ENCODE data around the gene TMEM204. TPM values are rescaled to one million over a fixed set of nuclear protein-coding genes. Genes with fewer than 3 reads are reported as not detected.
A peak's percentile ranks its signal among the peaks of the same experiment; 100 is the strongest.

Gene TMEM204
- total RNA-seq, 1 experiment from 2014 or later: 1.2 TPM

- peaks cover 25% of the 10 kb centered on the region for H3K36me3 ChIP-seq
- H3K4me3 ChIP-seq: peak overlapping the region; percentile 93
- DNase-seq: peak; percentile 93 to 95
- no peaks in the 10 kb centered on the region for H3K9me3 ChIP-seq (replicated peaks)
- peak overlapping the region; percentile 63 for H3K27ac ChIP-seq
- no peaks in the 10 kb centered on the region for H3K27me3 ChIP-seq
- H3K4me1 ChIP-seq: peaks cover 13% of the 10 kb centered on the region; the same call in 1 of the 2 replicates
Observed at GRCh38 chr16:1494711-1495110, 38.8 kb upstream of the TMEM204 start.

- H3K4me1 ChIP-seq: peaks cover 13% of the 10 kb centered on the region; the same call in 1 of the 2 replicates
- no peak for DNase-seq
- no peaks in the 10 kb centered on the region for H3K9me3 ChIP-seq (replicated peaks)
- no peaks in the 10 kb centered on the region for H3K27me3 ChIP-seq
- H3K4me3 ChIP-seq: peak overlapping the region; percentile 93
- peak overlapping the region; percentile 63 for H3K27ac ChIP-seq
- H3K36me3 ChIP-seq: peaks cover 25% of the 10 kb centered on the region
Observed at GRCh38 chr16:1495211-1495888, 38.1 kb upstream of the TMEM204 start.

GRCh38 chr16:1495889-1496262, 37.6 kb upstream of the TMEM204 start:
- H3K9me3 ChIP-seq (replicated peaks): no peaks in the 10 kb centered on the region
- no peak overlapping the region; the same call in 1 of the 2 replicates for H3K27ac ChIP-seq
- H3K4me3 ChIP-seq: no peak overlapping the region
- no peaks in the 10 kb centered on the region for H3K27me3 ChIP-seq
- peaks cover 25% of the 10 kb centered on the region for H3K36me3 ChIP-seq
- H3K4me1 ChIP-seq: peaks cover 13% of the 10 kb centered on the region; the same call in 1 of the 2 replicates
- no peak for DNase-seq

GRCh38 chr16:1496464-1496863, 37.0 kb upstream of the TMEM204 start:
- Histone ChIP-seq H3K9me3 (replicated peaks) (no peaks in the 10 kb centered on the region), H3K27me3 (no peaks in the 10 kb centered on the region), H3K27ac (no peak overlapping the region), H3K4me1 (peaks cover 13% of the 10 kb centered on the region; the same call in 1 of the 2 replicates), H3K36me3 (peaks cover 31% of the 10 kb centered on the region), H3K4me3 (no peak overlapping the region)
- DNase-seq: no peak

- no peak overlapping the region for H3K27ac ChIP-seq
- H3K36me3 ChIP-seq: peaks cover 38% of the 10 kb centered on the region
- no peaks in the 10 kb centered on the region for H3K9me3 ChIP-seq (replicated peaks)
- DNase-seq: no peak
- H3K27me3 ChIP-seq: no peaks in the 10 kb centered on the region
- H3K4me3 ChIP-seq: no peak overlapping the region
- peaks cover 13% of the 10 kb centered on the region; the same call in 1 of the 2 replicates for H3K4me1 ChIP-seq
Observed at GRCh38 chr16:1497014-1497598, 36.4 kb upstream of the TMEM204 start.

- Histone ChIP-seq H3K9me3 (replicated peaks) (no peaks in the 10 kb centered on the region), H3K27ac (no peak overlapping the region), H3K4me1 (peaks cover 13% of the 10 kb centered on the region; the same call in 1 of the 2 replicates), H3K4me3 (no peak overlapping the region), H3K27me3 (no peaks in the 10 kb centered on the region), H3K36me3 (peaks cover 53% of the 10 kb centered on the region)
- no peak for DNase-seq
Observed at GRCh38 chr16:1498899-1499676, 34.4 kb upstream of the TMEM204 start.

GRCh38 chr16:1499756-1500464, 33.6 kb upstream of the TMEM204 start:
- H3K36me3 ChIP-seq: peaks cover 56% of the 10 kb centered on the region
- H3K9me3 ChIP-seq (replicated peaks): no peaks in the 10 kb centered on the region
- no peak overlapping the region for H3K27ac ChIP-seq
- no peak overlapping the region for H3K4me3 ChIP-seq
- no peaks in the 10 kb centered on the region for H3K27me3 ChIP-seq
- H3K4me1 ChIP-seq: peaks cover 8% of the 10 kb centered on the region; the same call in 1 of the 2 replicates
- no peak for DNase-seq

GRCh38 chr16:1500465-1501150, 32.9 kb upstream of the TMEM204 start:
- Histone ChIP-seq H3K9me3 (replicated peaks) (no peaks in the 10 kb centered on the region), H3K27ac (no peak overlapping the region), H3K36me3 (peaks cover 57% of the 10 kb centered on the region), H3K4me1 (peaks cover 4% of the 10 kb centered on the region; the same call in 1 of the 2 replicates), H3K27me3 (no peaks in the 10 kb centered on the region), H3K4me3 (no peak overlapping the region)
- no peak for DNase-seq

- no peak for DNase-seq
- H3K27ac ChIP-seq: no peak overlapping the region
- H3K36me3 ChIP-seq: peaks cover 52% of the 10 kb centered on the region
- H3K9me3 ChIP-seq (replicated peaks): no peaks in the 10 kb centered on the region
- H3K27me3 ChIP-seq: no peaks in the 10 kb centered on the region
- H3K4me1 ChIP-seq: no peaks in the 10 kb centered on the region
- H3K4me3 ChIP-seq: no peak overlapping the region
Observed at GRCh38 chr16:1501630-1502029, 31.8 kb upstream of the TMEM204 start.

GRCh38 chr16:1502092-1503004, 31.1 kb upstream of the TMEM204 start:
- no peak overlapping the region for H3K4me3 ChIP-seq
- no peaks in the 10 kb centered on the region for H3K9me3 ChIP-seq (replicated peaks)
- no peak overlapping the region for H3K27ac ChIP-seq
- no peak for DNase-seq
- peaks cover 50% of the 10 kb centered on the region for H3K36me3 ChIP-seq
- H3K4me1 ChIP-seq: no peaks in the 10 kb centered on the region
- no peaks in the 10 kb centered on the region for H3K27me3 ChIP-seq

GRCh38 chr16:1503110-1503955, 30.1 kb upstream of the TMEM204 start:
- no peak for DNase-seq
- H3K27ac ChIP-seq: no peak overlapping the region
- peaks cover 49% of the 10 kb centered on the region for H3K36me3 ChIP-seq
- no peaks in the 10 kb centered on the region for H3K4me1 ChIP-seq
- H3K9me3 ChIP-seq (replicated peaks): no peaks in the 10 kb centered on the region
- H3K4me3 ChIP-seq: no peak overlapping the region
- H3K27me3 ChIP-seq: no peaks in the 10 kb centered on the region

- no peak overlapping the region for H3K27ac ChIP-seq
- H3K4me1 ChIP-seq: no peaks in the 10 kb centered on the region
- H3K9me3 ChIP-seq (replicated peaks): no peaks in the 10 kb centered on the region
- peaks cover 49% of the 10 kb centered on the region for H3K36me3 ChIP-seq
- no peak for DNase-seq
- no peak overlapping the region for H3K4me3 ChIP-seq
- no peaks in the 10 kb centered on the region for H3K27me3 ChIP-seq
Observed at GRCh38 chr16:1505073-1505844, 28.2 kb upstream of the TMEM204 start.

Measured in SJCRH30 (cell line).